IPS-18a (cell line): ENCODE measurements around the gene USP19.

Experiments used
- H3K27ac ChIP-seq: one replicate; pipeline ENCODE4 v1.5.1; 2013; ENCODE audit warnings: low read length
- H3K27me3 ChIP-seq: one replicate; pipeline ENCODE4 v1.6.1; 2013; ENCODE audit warnings: mild to moderate bottlenecking, low read length; ENCODE audit not compliant: control insufficient read depth, insufficient read depth
- H3K36me3 ChIP-seq: one replicate; pipeline ENCODE4 v1.6.1; 2013; ENCODE audit warnings: low read depth, low read length; ENCODE audit not compliant: control insufficient read depth
- H3K4me1 ChIP-seq: one replicate; pipeline ENCODE4 v1.6.1; 2013; ENCODE audit warnings: low read depth, low read length; ENCODE audit not compliant: control insufficient read depth
- H3K4me3 ChIP-seq: one replicate; pipeline ENCODE4 v1.5.1; 2013; ENCODE audit warnings: low read length
- H3K9ac ChIP-seq: one replicate; pipeline ENCODE4 v1.6.1; 2013; ENCODE audit warnings: mild to moderate bottlenecking, low read length, moderate library complexity
- H3K9me3 ChIP-seq: one replicate; pipeline ENCODE4 v1.6.1; 2013; ENCODE audit warnings: low read depth, low read length; ENCODE audit not compliant: control insufficient read depth

USP19 gene

GRCh38 chr3:49092938-49093852, 27.4 kb downstream of the USP19 start:
- Histone ChIP-seq H3K9me3 (no peaks in the 10 kb centered on the region), H3K27me3 (no peaks in the 10 kb centered on the region), H3K27ac (peak overlapping the region; percentile 77), H3K9ac (peak overlapping the region; percentile 89), H3K4me3 (peak overlapping the region; percentile 97), H3K36me3 (peaks cover 13% of the 10 kb centered on the region), H3K4me1 (peaks cover 7% of the 10 kb centered on the region)

- H3K36me3 ChIP-seq = peaks cover 17% of the 10 kb centered on the region
- no peak overlapping the region for H3K27ac ChIP-seq
Observed at GRCh38 chr3:49081429-49081828, 39.2 kb downstream of the USP19 start.

GRCh38 chr3:49079270-49079669, 41.4 kb downstream of the USP19 start:
- Histone ChIP-seq H3K27me3 (no peaks in the 10 kb centered on the region), H3K4me1 (no peaks in the 10 kb centered on the region), H3K9me3 (no peaks in the 10 kb centered on the region), H3K4me3 (no peak overlapping the region), H3K36me3 (peaks cover 34% of the 10 kb centered on the region), H3K9ac (no peak overlapping the region), H3K27ac (no peak overlapping the region)

More at GRCh38 chr3:49081429-49081828, 39.2 kb downstream of the USP19 start:
- Histone ChIP-seq H3K9me3 (no peaks in the 10 kb centered on the region), H3K9ac (no peak overlapping the region), H3K4me3 (no peak overlapping the region), H3K27me3 (no peaks in the 10 kb centered on the region), H3K4me1 (no peaks in the 10 kb centered on the region)

GRCh38 chr3:49076646-49077045, 44.0 kb downstream of the USP19 start:
- Histone ChIP-seq H3K36me3 (peaks cover 57% of the 10 kb centered on the region), H3K4me3 (no peak overlapping the region), H3K27me3 (no peaks in the 10 kb centered on the region), H3K4me1 (no peaks in the 10 kb centered on the region), H3K27ac (no peak overlapping the region), H3K9ac (no peak overlapping the region), H3K9me3 (no peaks in the 10 kb centered on the region)

- Histone ChIP-seq H3K4me3 (no peak overlapping the region), H3K27me3 (no peaks in the 10 kb centered on the region), H3K4me1 (no peaks in the 10 kb centered on the region), H3K9ac (no peak overlapping the region), H3K27ac (no peak overlapping the region), H3K9me3 (no peaks in the 10 kb centered on the region), H3K36me3 (peaks cover 62% of the 10 kb centered on the region)
Observed at GRCh38 chr3:49076116-49076515, 44.5 kb downstream of the USP19 start.
